ENCODE data around the gene MGA. TPM values are rescaled to one million over a fixed set of nuclear protein-coding genes. Genes with fewer than 3 reads are reported as not detected.

The MGA gene
- total and polyA plus RNA-seq, 2 of the 8 experiments (the other 6 are each of a cell fraction or from before 2014, with no cell fraction given): 7.6 to 53.2 TPM

- TF ChIP-seq NANOG (IDR thresholded peaks at IDR 0.05; ENCODE audit: insufficient read depth, low read depth, low read length, poor library complexity, severe bottlenecking) (no peak), SAP30 (IDR thresholded peaks at IDR 0.05; ENCODE audit: insufficient read depth, insufficient replicate concordance, low read length) (no peak)
Observed at GRCh38 chr15:41810651-41811431, 150.6 kb downstream of the MGA start (continued).

Data from H1 (cell line).